ENCODE results near the gene NCOA1.

NCOA1 gene

DNA sequence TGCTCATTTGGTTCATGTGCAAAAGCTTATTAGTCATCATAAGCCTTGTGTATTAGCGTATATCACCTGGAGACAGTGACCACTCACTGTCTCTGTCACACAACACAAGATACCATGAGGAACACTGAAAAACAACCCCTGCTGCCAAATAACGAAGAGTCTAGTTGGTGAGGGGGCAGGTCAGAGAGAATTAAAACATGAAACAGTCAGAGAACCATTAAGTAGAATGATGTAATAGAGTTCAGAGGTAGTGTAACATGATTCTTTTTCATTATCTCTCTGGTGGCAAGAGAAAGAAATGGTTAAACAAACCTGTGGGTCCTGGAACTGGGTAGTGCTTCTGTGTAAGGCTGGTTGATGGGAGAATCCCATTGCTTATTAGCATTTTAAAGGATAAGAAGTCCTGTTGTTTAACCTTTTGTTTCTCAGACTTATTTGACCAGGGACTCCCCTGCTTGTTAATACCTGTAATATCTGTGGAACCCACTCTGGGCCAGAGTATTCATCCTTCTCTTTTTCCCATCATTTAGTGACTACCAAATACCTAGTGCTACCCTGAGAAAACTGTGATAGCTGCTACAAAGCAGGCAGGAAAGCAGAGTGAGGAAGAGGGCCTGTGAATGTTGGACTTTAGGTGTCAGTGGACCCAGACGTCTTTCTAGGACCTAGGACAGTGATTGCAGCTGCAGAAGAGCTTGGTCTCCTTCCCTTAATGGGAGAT, 264.1 kb downstream of the NCOA1 start:
- H3K4me3 Mint-ChIP-seq = no peak overlapping the region
- peaks cover 9% of the 10 kb centered on the region for H3K36me3 Mint-ChIP-seq
- no peak overlapping the region for H3K27ac Mint-ChIP-seq
- DNase-seq = no peak
- no peaks in the 10 kb centered on the region for H3K9me3 Mint-ChIP-seq
- H3K27me3 Mint-ChIP-seq = no peaks in the 10 kb centered on the region
- CTCF ChIA-PET = no interaction called here
- no peaks in the 10 kb centered on the region for H3K4me1 Mint-ChIP-seq

DNA sequence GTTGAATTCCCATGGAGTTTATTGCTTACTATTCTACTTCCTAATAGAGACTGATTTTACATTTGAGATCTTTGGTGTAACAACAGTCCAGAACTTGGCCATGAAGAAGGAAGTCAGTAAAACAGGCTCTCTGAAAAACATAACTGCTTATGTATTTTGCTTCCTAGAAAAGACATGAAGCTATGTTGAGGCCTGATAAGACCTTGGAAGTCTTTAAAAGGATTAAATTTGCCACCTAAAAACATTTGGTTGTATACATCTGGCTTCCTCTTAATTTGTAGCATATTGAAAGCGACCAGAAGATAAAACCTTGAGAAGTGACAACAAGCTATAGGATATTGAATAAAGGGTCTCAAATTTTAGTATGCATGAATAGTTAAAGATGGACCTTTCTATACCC, 265.7 kb downstream of the NCOA1 start:
- Mint-ChIP-seq H3K27ac (no peak overlapping the region), H3K9me3 (no peaks in the 10 kb centered on the region), H3K4me3 (no peak overlapping the region), H3K27me3 (no peaks in the 10 kb centered on the region), H3K4me1 (no peaks in the 10 kb centered on the region), H3K36me3 (peaks cover 11% of the 10 kb centered on the region)
- CTCF ChIA-PET = no interaction called here
- no peak for DNase-seq

DNA sequence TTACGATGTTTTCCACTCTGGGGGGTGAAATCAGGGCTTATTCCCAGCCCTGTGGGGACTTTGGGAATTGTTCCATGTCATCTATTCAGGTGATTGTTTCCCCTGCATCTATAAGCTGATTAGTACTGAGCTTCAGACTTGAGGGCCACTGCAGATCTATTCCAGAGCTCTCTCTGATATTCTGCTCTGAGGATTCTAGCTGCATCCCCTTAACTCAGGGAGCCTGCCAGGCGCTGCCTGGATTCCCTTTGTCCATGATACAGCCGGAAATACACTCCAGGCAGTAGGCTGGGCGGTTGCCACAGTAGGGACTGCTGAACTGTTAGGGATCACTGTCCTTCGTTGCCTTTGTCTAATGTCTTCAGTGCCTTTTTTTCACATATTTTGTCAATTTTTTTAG, 270.8 kb downstream of the NCOA1 start:
- Mint-ChIP-seq H3K36me3 (peaks cover 14% of the 10 kb centered on the region), H3K4me1 (peaks cover 10% of the 10 kb centered on the region), H3K27ac (no peak overlapping the region), H3K27me3 (no peaks in the 10 kb centered on the region), H3K9me3 (no peaks in the 10 kb centered on the region), H3K4me3 (no peak overlapping the region)
- CTCF ChIA-PET = no interaction called here
- DNase-seq = no peak

DNA sequence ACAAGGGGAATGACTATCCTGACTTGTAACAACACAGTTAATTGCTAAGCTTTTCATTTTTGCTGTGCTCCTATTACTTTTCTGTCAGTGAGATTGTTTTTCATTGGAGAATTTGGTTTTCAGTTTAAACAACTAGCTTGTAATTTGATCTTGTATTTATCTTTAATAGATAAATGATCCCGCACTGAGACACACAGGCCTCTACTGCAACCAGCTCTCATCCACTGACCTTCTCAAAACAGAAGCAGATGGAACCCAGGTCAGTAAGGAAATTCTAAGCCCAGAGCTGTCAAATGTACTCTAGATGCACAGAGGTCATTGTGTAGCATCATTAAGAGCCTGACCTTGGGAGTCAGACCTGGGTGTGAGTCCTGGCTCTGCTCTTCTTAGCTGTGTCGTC, 271.5 kb downstream of the NCOA1 start:
- no peaks in the 10 kb centered on the region for H3K9me3 Mint-ChIP-seq
- CTCF ChIA-PET = no interaction called here
- no peak overlapping the region for H3K27ac Mint-ChIP-seq
- H3K27me3 Mint-ChIP-seq = no peaks in the 10 kb centered on the region
- H3K4me1 Mint-ChIP-seq = peaks cover 10% of the 10 kb centered on the region
- no peak overlapping the region for H3K4me3 Mint-ChIP-seq
- no peak for DNase-seq
- peaks cover 14% of the 10 kb centered on the region for H3K36me3 Mint-ChIP-seq

DNA sequence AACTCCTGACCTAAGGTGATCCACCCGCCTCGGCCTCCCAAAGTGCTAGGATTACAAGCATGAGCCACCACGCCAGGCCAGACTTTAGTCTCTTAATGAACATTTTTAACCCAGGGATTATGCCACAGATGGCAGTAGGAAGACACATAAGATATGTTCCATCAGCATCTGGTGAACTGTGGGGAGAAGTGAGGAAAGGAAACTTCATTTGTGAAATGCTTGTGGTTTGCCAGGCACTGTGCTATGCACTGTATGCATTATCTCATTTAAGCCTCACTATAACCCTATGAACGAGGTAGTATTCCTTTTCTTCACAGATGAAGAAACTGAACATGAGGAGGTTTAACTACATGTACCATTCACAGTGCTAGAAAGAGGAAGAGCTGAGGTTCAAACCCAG, 272.8 kb downstream of the NCOA1 start:
- Mint-ChIP-seq H3K9me3 (no peaks in the 10 kb centered on the region), H3K4me1 (peaks cover 10% of the 10 kb centered on the region), H3K4me3 (no peak overlapping the region), H3K36me3 (peaks cover 14% of the 10 kb centered on the region), H3K27me3 (no peaks in the 10 kb centered on the region), H3K27ac (no peak overlapping the region)
- no peak for DNase-seq
- CTCF ChIA-PET = no interaction called here

DNA sequence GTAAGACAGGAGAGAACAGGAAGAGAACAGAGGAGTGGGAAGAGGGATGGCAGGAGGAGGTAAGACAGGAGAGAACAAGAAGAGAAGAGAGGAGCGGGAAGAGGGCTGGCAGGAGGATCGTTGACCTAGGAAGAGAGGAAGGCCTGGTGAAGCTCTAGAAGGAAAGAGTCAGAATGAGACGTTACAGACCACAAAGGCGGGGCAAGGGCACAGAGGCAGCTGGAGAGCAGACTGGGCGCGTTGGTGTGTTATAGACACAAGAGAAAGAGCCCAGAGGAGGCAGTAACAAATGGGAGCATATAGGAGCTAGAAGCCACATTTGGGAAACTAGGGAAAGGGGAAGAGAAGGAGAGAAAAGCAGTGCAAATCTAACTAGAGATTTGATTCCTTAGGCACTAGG, 275.6 kb downstream of the NCOA1 start:
- no peak overlapping the region for H3K4me3 Mint-ChIP-seq
- H3K9me3 Mint-ChIP-seq = no peaks in the 10 kb centered on the region
- H3K27ac Mint-ChIP-seq = peak overlapping the region; percentile 9
- CTCF ChIA-PET = no interaction called here
- DNase-seq = no peak
- H3K36me3 Mint-ChIP-seq = peaks cover 16% of the 10 kb centered on the region
- H3K4me1 Mint-ChIP-seq = peaks cover 10% of the 10 kb centered on the region
- H3K27me3 Mint-ChIP-seq = no peaks in the 10 kb centered on the region

DNA sequence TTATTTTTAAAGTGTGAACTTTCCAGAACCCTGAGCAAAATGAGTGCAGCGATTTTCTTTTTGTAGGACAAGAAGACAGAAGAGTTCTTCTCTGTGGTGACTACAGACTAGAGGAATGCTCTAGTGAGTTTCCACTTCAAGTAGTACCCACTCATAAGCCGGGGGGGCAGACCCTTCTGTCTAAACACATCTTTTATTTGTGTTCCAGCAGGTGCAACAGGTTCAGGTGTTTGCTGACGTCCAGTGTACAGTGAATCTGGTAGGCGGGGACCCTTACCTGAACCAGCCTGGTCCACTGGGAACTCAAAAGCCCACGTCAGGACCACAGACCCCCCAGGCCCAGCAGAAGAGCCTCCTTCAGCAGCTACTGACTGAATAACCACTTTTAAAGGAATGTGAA, 277.0 kb downstream of the NCOA1 start:
- no peak overlapping the region for H3K4me3 Mint-ChIP-seq
- H3K27ac Mint-ChIP-seq = no peak overlapping the region
- no peak for DNase-seq
- CTCF ChIA-PET = no interaction called here
- H3K27me3 Mint-ChIP-seq = no peaks in the 10 kb centered on the region
- H3K36me3 Mint-ChIP-seq = peaks cover 16% of the 10 kb centered on the region
- no peaks in the 10 kb centered on the region for H3K9me3 Mint-ChIP-seq
- H3K4me1 Mint-ChIP-seq = peaks cover 10% of the 10 kb centered on the region

DNA sequence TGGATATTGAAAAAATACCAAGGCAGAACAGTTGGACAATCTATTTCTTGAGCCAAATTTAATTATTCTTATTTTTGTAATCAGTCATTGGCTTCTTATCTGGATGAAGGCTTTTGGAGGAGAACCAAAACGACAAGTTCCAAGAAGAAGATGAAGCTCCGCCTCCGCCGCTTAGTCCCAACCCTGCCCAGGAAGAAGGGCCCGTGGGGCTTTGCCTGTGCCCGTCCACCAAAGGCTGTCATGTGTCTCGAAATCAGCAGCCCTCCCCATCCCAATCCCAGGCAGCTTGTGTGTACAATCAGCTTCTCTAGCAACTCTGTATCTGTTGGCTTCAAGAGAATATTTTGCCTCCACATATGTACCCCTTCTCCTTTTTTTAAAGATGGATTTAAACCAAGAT, 277.5 kb downstream of the NCOA1 start:
- H3K27me3 Mint-ChIP-seq = no peaks in the 10 kb centered on the region
- H3K4me3 Mint-ChIP-seq = no peak overlapping the region
- CTCF ChIA-PET = no interaction called here
- H3K9me3 Mint-ChIP-seq = no peaks in the 10 kb centered on the region
- H3K36me3 Mint-ChIP-seq = peaks cover 16% of the 10 kb centered on the region
- peaks cover 10% of the 10 kb centered on the region for H3K4me1 Mint-ChIP-seq
- DNase-seq = no peak
- no peak overlapping the region for H3K27ac Mint-ChIP-seq

DNA sequence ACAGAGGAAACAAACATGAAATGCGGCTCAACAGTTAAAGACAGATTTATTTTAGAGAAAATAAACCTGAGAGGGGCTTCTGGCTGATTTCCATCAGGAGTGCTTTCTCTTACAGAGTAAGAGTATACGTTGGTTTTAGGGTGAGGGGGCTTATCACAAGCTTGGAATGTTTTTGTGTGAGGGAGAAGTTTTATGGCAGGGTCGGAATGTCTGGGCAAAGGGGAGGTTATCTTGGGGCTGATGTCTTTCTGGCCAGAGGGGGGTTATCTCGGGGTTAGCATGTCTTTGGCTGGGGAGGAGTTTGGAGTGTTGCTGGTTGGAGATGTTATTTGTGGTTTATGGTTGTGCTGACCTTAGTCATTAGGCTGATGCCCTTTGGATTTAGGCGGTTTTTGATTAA, 280.0 kb downstream of the NCOA1 start:
- peaks cover 2% of the 10 kb centered on the region for H3K27me3 Mint-ChIP-seq
- CTCF ChIA-PET = no interaction called here
- H3K36me3 Mint-ChIP-seq = peaks cover 16% of the 10 kb centered on the region
- H3K4me3 Mint-ChIP-seq = no peak overlapping the region
- H3K27ac Mint-ChIP-seq = no peak overlapping the region
- no peaks in the 10 kb centered on the region for H3K9me3 Mint-ChIP-seq
- DNase-seq = no peak
- H3K4me1 Mint-ChIP-seq = peaks cover 8% of the 10 kb centered on the region

DNA sequence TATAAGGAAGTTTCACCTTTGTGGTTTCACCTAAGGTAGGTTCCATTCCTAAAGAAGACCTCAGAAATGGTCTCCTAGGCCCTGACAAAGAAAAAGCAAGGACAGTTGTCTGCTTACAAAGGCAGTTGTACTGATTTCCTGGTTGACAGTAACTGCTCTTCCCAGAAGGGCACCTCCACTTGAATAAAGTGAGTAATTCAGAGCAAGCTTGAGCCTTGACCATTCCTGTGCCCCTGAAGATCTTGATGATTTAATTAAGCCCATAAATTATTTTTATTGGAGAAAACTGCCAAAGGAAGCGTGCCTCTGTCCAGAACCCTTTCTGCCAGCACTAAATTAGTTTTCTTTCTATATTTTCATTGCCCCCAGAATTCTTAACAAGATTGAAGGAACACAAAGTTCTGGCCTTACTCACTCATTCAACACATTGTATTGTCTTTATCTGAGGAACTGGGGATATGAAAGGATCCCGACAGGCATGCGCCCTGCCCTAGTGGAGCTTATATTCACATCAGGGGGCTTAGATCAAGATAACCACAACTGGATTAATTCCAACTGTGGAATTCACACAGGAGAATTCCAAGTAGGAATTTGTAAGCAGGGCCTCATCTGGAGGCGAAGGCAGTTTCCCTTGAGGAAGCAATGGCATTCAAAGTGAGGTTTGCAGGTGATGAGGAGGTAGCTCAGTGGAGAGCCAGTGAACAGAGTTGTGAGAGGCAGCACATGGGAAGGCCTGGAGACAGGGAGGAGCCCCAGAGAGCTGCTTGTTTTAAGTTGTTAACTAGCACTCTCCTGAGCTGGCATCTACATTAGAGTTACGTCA, 280.9 kb downstream of the NCOA1 start:
- peaks cover 9% of the 10 kb centered on the region for H3K27me3 Mint-ChIP-seq
- H3K9me3 Mint-ChIP-seq = no peaks in the 10 kb centered on the region
- CTCF ChIA-PET = no interaction called here
- no peak for DNase-seq
- H3K36me3 Mint-ChIP-seq = peaks cover 11% of the 10 kb centered on the region
- no peaks in the 10 kb centered on the region for H3K4me1 Mint-ChIP-seq
- no peak overlapping the region for H3K4me3 Mint-ChIP-seq
- H3K27ac Mint-ChIP-seq = no peak overlapping the region

DNA sequence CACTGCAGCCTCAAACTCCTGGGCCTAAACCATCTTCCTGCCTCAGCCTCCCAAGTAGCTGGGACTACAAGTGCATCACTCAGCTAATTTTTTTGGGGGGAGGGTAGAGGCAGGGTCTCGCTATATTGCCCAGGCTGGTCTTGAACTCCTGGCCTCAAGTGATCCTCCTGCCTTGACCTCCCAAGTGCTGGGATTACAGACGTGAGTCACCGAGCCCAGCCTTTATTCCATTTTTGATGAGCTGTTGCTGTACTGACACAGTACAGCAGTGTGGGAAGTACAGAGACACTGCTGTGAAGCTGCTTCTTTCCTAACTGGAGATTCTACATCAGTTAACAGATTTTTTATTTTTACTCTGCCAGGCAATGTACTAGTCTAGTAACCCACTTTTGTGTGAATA, 283.3 kb downstream of the NCOA1 start:
- Mint-ChIP-seq H3K27me3 (peaks cover 17% of the 10 kb centered on the region), H3K9me3 (no peaks in the 10 kb centered on the region), H3K4me3 (no peak overlapping the region), H3K27ac (no peak overlapping the region), H3K4me1 (no peaks in the 10 kb centered on the region), H3K36me3 (peaks cover 7% of the 10 kb centered on the region)
- DNase-seq = no peak
- CTCF ChIA-PET = no interaction called here

DNA sequence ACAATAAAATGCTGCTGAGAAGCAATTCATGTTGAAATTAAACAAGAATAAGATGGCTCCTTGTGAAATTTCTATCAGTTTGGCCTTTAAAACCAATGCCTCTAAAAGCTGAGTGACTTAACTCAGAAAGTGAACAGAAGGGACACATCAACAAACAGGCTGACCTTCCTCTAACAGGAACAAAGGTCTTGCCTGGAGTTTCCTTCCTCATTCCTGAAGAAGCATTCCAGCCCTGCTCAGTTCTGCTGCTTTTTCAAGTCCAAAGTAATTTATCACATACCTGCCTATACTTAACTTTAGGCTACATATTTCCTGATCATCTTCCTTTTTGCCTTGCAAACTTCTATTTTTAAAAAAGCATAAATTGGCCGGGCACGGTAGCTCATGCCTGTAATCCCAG, 288.1 kb downstream of the NCOA1 start:
- H3K9me3 Mint-ChIP-seq = peaks cover 2% of the 10 kb centered on the region
- peaks cover 27% of the 10 kb centered on the region for H3K27me3 Mint-ChIP-seq
- H3K4me3 Mint-ChIP-seq = no peak overlapping the region
- no peak overlapping the region for H3K27ac Mint-ChIP-seq
- CTCF ChIA-PET = interaction anchor here (0.9 to 1.6 kb wide), 2 partner anchors 13 to 166 kb away, joined by 3 to 5 read pairs; no protein-coding TSS in a partner anchor
- H3K36me3 Mint-ChIP-seq = no peaks in the 10 kb centered on the region
- H3K4me1 Mint-ChIP-seq = no peaks in the 10 kb centered on the region
- DNase-seq = no peak

DNA sequence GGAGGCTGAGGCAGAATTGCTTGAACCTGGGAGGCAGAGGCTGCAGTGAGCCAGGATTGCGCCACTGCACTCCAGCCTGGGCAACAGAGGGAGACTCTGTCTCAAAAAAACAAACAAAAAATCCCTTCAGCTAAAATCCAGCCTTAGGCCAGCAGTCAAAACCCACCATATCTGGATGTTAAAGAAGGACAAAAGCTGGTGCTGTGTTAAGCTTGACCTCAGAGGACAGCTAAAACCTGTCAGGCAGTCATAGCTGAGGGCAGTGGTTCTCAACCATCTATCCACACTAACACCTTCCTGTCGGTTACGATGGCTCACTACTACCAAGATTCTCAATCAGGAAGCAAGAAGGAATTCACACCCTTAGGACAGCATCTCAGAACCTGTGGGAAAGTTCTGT, 292.6 kb downstream of the NCOA1 start:
- H3K36me3 Mint-ChIP-seq = no peaks in the 10 kb centered on the region
- H3K4me1 Mint-ChIP-seq = no peaks in the 10 kb centered on the region
- peaks cover 2% of the 10 kb centered on the region for H3K9me3 Mint-ChIP-seq
- CTCF ChIA-PET = no interaction called here
- DNase-seq = no peak
- H3K27ac Mint-ChIP-seq = no peak overlapping the region
- H3K4me3 Mint-ChIP-seq = no peak overlapping the region
- peaks cover 11% of the 10 kb centered on the region for H3K27me3 Mint-ChIP-seq

DNA sequence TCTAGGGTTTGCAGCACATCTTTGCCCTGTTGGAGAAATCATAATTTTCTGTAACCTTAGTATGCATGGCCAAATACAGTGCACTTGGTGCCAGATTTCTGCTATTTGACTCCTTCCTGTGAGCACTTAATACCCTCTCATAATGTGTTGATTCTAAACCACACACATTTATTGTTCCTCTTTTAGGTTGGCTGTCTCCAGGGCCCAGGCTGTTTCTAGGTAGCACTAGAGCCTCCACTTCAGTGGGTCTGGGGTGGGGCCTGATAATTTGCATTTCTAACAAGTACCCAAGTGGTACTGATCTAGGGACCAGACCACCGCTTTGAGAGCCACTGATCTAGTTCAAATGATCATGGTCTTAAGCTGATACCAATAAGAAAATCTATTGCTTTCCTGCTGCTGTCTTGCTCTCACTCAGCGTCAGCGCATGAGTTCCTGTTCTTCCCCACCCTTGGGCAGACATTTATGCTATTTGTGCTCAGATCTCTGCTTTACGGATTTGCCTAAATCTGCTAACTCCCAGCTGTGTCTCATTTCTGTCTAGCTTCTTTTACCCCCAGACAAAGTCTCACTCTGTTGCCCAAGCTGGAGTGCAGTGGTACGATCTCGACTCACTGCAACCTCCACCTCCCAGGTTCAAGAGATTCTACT, 294.7 kb downstream of the NCOA1 start:
- Mint-ChIP-seq H3K36me3 (peaks cover 8% of the 10 kb centered on the region), H3K9me3 (peaks cover 2% of the 10 kb centered on the region), H3K27me3 (peaks cover 7% of the 10 kb centered on the region), H3K27ac (no peak overlapping the region), H3K4me1 (no peaks in the 10 kb centered on the region), H3K4me3 (no peak overlapping the region)
- no peak for DNase-seq
- CTCF ChIA-PET = no interaction called here

DNA sequence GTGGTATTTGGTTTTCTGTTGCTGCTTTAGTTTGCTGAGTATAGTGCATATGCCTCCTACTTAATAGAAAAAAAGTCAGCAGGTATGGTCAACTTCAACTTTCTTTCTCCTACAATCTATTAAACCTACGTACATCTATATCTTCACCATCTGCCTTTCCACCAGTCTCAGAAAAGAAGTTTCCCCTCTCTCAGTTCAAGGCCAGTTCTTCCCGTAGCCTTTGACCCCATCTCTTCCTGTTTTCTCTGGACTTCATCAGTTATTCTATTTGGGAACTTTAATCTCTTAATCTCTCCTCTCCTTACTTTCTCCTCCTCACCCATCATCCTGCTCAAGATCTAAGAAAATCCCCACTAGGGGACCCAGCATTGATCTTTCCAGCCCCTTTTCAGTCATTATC, 296.5 kb downstream of the NCOA1 start:
- DNase-seq = no peak
- CTCF ChIA-PET = no interaction called here
- Mint-ChIP-seq H3K4me1 (peaks cover 6% of the 10 kb centered on the region), H3K36me3 (peaks cover 8% of the 10 kb centered on the region), H3K27ac (no peak overlapping the region), H3K27me3 (peaks cover 4% of the 10 kb centered on the region), H3K4me3 (no peak overlapping the region), H3K9me3 (no peaks in the 10 kb centered on the region)

Measured in activated naive CD4-positive, alpha-beta T cell treated with anti-CD3 and anti-CD28 coated beads, Interleukin-2, amount 10 ng/mL, durations not matched to agents 7 days and 5 days (primary cell).